DND-41 (cell line): ENCODE data around the gene B3GNT7.

Experiments
- ATAC-seq: fragments of 200-7000 bp; cut with Tn5 transposase; 3 replicates; pipeline ENCODE4 v1.9.1; 2021; ENCODE audit warnings: low read depth; ENCODE audit not compliant: insufficient read depth
- DNase-seq: peaks from one replicate; pipeline ENCODE4 v3.0.0-alpha.2; 2020
- H2AFZ ChIP-seq: 2 replicates; pipeline ENCODE4 v1.6.0; 2012; ENCODE audit warnings: low read depth, low read length
- H3K27ac ChIP-seq: 2 replicates; pipeline ENCODE4 v1.5.1; 2012; ENCODE audit warnings: low read length, inconsistent platforms
- H3K27me3 ChIP-seq: fragments of 200-600 bp; sonication (generic); 2 replicates; pipeline ENCODE4 v1.6.0; 2012; ENCODE audit warnings: low read length, mild to moderate bottlenecking, inconsistent platforms; ENCODE audit not compliant: insufficient read depth, poor library complexity
- H3K36me3 ChIP-seq: 2 replicates; pipeline ENCODE4 v1.5.1; 2012; ENCODE audit warnings: low read length, inconsistent platforms; ENCODE audit not compliant: insufficient read depth
- H3K4me1 ChIP-seq: 2 replicates; pipeline ENCODE4 v1.5.1; 2012; ENCODE audit warnings: mild to moderate bottlenecking, low read length; ENCODE audit not compliant: insufficient read depth
- H3K4me2 ChIP-seq: 2 replicates; pipeline ENCODE4 v1.6.0; 2012; ENCODE audit warnings: mild to moderate bottlenecking, moderate library complexity, low read length, inconsistent platforms; ENCODE audit not compliant: insufficient read depth
- H3K4me3 ChIP-seq, 2 experiments: fragments of 200-600 bp in 1 of 2; shearing (Covaris generic) in 1 of 2; 2 replicates each; pipeline ENCODE4 v1.5.1; 2012 to 2016; ENCODE audit warnings: inconsistent platforms in 2 of 2, low read length in 2 of 2, mild to moderate bottlenecking in 2 of 2, low read depth in 1 of 2, moderate library complexity in 1 of 2
- H3K79me2 ChIP-seq: 2 replicates; pipeline ENCODE4 v1.6.0; 2012; ENCODE audit warnings: low read length, inconsistent platforms; ENCODE audit not compliant: insufficient read depth
- H3K9ac ChIP-seq: 2 replicates; pipeline ENCODE4 v1.6.0; 2012; ENCODE audit warnings: low read depth, mild to moderate bottlenecking, inconsistent platforms, low read length, moderate library complexity
- H3K9me3 ChIP-seq: 2 replicates; pipeline ENCODE4 v1.5.1; 2012; ENCODE audit warnings: low read length, moderate library complexity, mild to moderate bottlenecking, inconsistent platforms; ENCODE audit not compliant: insufficient read depth, severe bottlenecking
- H4K20me1 ChIP-seq: 2 replicates; pipeline ENCODE4 v1.6.0; 2012; ENCODE audit warnings: low read length; ENCODE audit not compliant: insufficient read depth
- EZH2 ChIP-seq: IDR thresholded peaks from 3 replicates; pipeline ENCODE4 v1.6.1; 2012; ENCODE audit warnings: borderline replicate concordance, low read depth, mild to moderate bottlenecking, moderate library complexity, low read length, inconsistent platforms; ENCODE audit not compliant: severe bottlenecking
- TF ChIP-seq, protein P1 (sequence below): IDR thresholded peaks from 2 replicates; pipeline ENCODE4 v1.5.1; 2012; ENCODE audit warnings: borderline replicate concordance, low read length, moderate library complexity, mild to moderate bottlenecking; ENCODE audit not compliant: poor library complexity, severe bottlenecking; ENCODE audit errors: extremely low read depth

B3GNT7 gene

DNA sequence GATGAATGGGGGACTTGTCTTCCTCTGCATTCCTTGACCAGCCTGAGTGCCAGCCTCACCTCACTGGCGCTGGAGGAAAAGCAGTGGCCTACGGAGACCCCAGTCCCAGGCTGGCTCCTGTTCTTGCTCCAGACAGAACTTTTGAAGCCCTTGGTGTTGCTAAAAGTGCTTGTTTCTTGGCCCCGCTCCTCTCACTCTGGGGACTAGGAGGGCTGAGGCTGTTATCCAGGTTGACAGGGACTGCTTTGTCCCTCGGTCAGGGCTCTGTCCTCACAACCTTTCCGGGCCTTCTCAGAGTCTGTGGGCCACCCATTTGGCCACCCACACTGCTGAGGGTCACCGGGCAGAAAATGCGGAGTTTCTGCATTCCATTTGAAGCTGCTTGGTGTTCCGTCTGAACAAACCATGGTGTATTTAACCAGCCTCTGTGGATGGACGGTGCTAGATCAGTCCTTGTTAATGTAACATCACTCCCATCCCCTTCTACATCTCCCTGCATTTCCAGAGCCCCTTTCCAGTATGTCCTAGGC, 25.6 kb downstream of the B3GNT7 start:
- Histone ChIP-seq H3K4me1 (no peaks in the 10 kb centered on the region), H2AFZ (no peak overlapping the region)
- no peak for ATAC-seq

DNA sequence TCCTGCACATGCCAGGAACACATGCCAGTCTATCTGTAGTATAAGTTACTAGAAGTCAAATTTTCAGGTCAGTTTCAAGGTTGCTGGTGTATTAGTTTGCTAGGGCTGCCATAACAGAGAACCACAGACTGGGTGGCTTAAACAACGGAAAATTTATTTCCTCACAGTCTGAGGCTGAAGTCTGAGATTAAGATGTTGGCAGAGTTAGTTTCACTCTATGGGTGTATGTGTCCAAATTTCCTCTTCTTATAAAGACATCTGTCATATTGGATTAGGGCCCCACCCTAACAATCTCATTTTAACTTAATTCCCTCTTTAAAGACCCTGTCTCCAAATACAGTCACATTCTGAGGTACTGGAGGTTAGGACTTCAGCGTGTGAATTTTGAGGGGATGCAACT, 26.5 kb downstream of the B3GNT7 start:
- Histone ChIP-seq H3K4me3 (no peak overlapping the region), H3K4me1 (no peaks in the 10 kb centered on the region), H3K27ac (no peak overlapping the region), H3K9ac (no peak overlapping the region), H3K27me3 (no peaks in the 10 kb centered on the region), H4K20me1 (no peaks in the 10 kb centered on the region), H3K9me3 (no peaks in the 10 kb centered on the region), H2AFZ (no peak overlapping the region), H3K36me3 (no peaks in the 10 kb centered on the region), H3K4me2 (no peak overlapping the region), H3K79me2 (no peaks in the 10 kb centered on the region)
- no peak for DNase-seq
- no peak for ATAC-seq
- TF ChIP-seq EZH2, result no peak
- TF ChIP-seq, protein P1, sequence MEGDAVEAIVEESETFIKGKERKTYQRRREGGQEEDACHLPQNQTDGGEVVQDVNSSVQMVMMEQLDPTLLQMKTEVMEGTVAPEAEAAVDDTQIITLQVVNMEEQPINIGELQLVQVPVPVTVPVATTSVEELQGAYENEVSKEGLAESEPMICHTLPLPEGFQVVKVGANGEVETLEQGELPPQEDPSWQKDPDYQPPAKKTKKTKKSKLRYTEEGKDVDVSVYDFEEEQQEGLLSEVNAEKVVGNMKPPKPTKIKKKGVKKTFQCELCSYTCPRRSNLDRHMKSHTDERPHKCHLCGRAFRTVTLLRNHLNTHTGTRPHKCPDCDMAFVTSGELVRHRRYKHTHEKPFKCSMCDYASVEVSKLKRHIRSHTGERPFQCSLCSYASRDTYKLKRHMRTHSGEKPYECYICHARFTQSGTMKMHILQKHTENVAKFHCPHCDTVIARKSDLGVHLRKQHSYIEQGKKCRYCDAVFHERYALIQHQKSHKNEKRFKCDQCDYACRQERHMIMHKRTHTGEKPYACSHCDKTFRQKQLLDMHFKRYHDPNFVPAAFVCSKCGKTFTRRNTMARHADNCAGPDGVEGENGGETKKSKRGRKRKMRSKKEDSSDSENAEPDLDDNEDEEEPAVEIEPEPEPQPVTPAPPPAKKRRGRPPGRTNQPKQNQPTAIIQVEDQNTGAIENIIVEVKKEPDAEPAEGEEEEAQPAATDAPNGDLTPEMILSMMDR, result no peak

More for the DNA sequence above, 25.6 kb downstream of the B3GNT7 start:
- Histone ChIP-seq H3K4me3 (no peak overlapping the region), H4K20me1 (no peaks in the 10 kb centered on the region), H3K79me2 (no peaks in the 10 kb centered on the region), H3K36me3 (no peaks in the 10 kb centered on the region), H3K9ac (no peak overlapping the region), H3K4me2 (no peak overlapping the region), H3K27me3 (no peaks in the 10 kb centered on the region), H3K27ac (no peak overlapping the region), H3K9me3 (no peaks in the 10 kb centered on the region)
- no peak for DNase-seq
- no peak for TF ChIP-seq EZH2
- TF ChIP-seq, protein P1, result no peak

DNA sequence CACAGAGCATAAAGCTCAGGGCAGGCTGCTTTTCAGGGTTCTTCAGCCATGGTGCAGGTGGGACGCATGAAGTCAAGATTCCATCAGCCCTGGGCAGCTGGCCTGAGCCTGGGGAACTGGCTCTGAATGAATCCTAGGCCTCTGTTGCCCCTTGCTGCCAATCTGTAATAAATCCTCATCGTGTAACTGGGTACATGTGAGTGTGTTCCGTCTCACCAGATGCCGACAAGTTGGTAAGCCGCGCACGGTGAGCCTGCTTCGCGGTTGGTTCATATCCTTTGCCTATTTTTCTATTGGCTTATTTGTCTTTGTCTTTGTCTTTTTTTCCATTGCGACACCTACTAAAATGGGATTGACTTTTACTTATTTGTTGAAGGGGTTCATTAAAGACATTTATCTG, 27.7 kb downstream of the B3GNT7 start:
- Histone ChIP-seq H3K36me3 (no peaks in the 10 kb centered on the region), H3K79me2 (no peaks in the 10 kb centered on the region), H4K20me1 (no peaks in the 10 kb centered on the region), H3K27ac (no peak overlapping the region), H3K9me3 (no peaks in the 10 kb centered on the region), H3K4me2 (no peak overlapping the region), H2AFZ (no peak overlapping the region), H3K27me3 (no peaks in the 10 kb centered on the region), H3K9ac (no peak overlapping the region), H3K4me1 (no peaks in the 10 kb centered on the region), H3K4me3 (no peak overlapping the region)
- DNase-seq, result no peak
- ATAC-seq, result no peak
- TF ChIP-seq, protein P1, result no peak
- no peak for TF ChIP-seq EZH2
